Neuronal stem cell (in vitro differentiated cells): ENCODE measurements around the gene HPS5.

Experiments
- DNase-seq: peaks from one replicate; pipeline ENCODE4 v3.0.0-alpha.2; 2013; ENCODE audit warnings: low spot score
- H2AFZ ChIP-seq: one replicate; pipeline ENCODE4 v1.6.1; 2013; ENCODE audit warnings: mild to moderate bottlenecking, low read length, inconsistent platforms
- H2AK5ac ChIP-seq: 2 replicates; pipeline ENCODE4 v1.6.1; 2013; ENCODE audit warnings: low read depth, mild to moderate bottlenecking, inconsistent platforms, low read length, moderate library complexity, mixed read lengths
- H2BK120ac ChIP-seq: 2 replicates; pipeline ENCODE4 v1.6.1; 2013; ENCODE audit warnings: low read depth, mild to moderate bottlenecking, inconsistent platforms, low read length, moderate library complexity, mixed read lengths
- H2BK12ac ChIP-seq: one replicate; pipeline ENCODE4 v1.6.1; 2013; ENCODE audit warnings: low read length, inconsistent platforms
- H2BK15ac ChIP-seq: 2 replicates; pipeline ENCODE4 v1.6.1; 2013; ENCODE audit warnings: mild to moderate bottlenecking, low read length, inconsistent platforms, mixed read lengths
- H2BK5ac ChIP-seq: one replicate; pipeline ENCODE4 v1.6.1; 2013; ENCODE audit warnings: inconsistent platforms, mild to moderate bottlenecking, low read length, moderate library complexity
- H3K14ac ChIP-seq: one replicate; pipeline ENCODE4 v1.6.1; 2013; ENCODE audit warnings: low read length, inconsistent platforms
- H3K18ac ChIP-seq: 2 replicates; pipeline ENCODE4 v1.6.1; 2013; ENCODE audit warnings: low read length, inconsistent platforms
- H3K23ac ChIP-seq: 2 replicates; pipeline ENCODE4 v1.6.1; 2013; ENCODE audit warnings: low read depth, mild to moderate bottlenecking, mixed read lengths, low read length, inconsistent platforms; ENCODE audit not compliant: poor library complexity
- H3K27ac ChIP-seq: replicated peaks from 3 replicates; pipeline ENCODE4 v1.5.1; 2013; ENCODE audit warnings: low read length, inconsistent platforms
- H3K27me3 ChIP-seq, 3 experiments: 2 replicates each; pipeline ENCODE4 v1.6.1; 2013; ENCODE audit warnings: low read length in 3 of 3, mild to moderate bottlenecking in 2 of 3, inconsistent platforms in 1 of 3, low read depth in 1 of 3, mixed read lengths in 1 of 3, moderate library complexity in 1 of 3; ENCODE audit not compliant: control insufficient read depth in 3 of 3, insufficient read depth in 3 of 3
- H3K36me3 ChIP-seq, 2 donors: replicated peaks in 1 of 2; 2 replicates each; pipeline ENCODE4 v1.6.1; 2013; ENCODE audit warnings: low read length in 2 of 2; ENCODE audit not compliant: control insufficient read depth in 2 of 2, insufficient read depth in 2 of 2
- H3K4ac ChIP-seq: 2 replicates; pipeline ENCODE4 v1.6.1; 2013; ENCODE audit warnings: inconsistent platforms, mild to moderate bottlenecking, low read length, moderate library complexity
- H3K4me1 ChIP-seq, 2 donors: 1 replicate in 1 of 2; 2 replicates in 1 of 2; pipeline ENCODE4 v1.6.1; 2013; ENCODE audit warnings: low read length in 2 of 2, low read depth in 1 of 2; ENCODE audit not compliant: control insufficient read depth in 2 of 2, insufficient read depth in 1 of 2
- H3K4me2 ChIP-seq: one replicate; pipeline ENCODE4 v1.6.1; 2013; ENCODE audit warnings: mild to moderate bottlenecking, low read length, inconsistent platforms; ENCODE audit not compliant: insufficient read depth, poor library complexity, severe bottlenecking
- H3K4me3 ChIP-seq, 2 donors: 2 replicates each; pipeline ENCODE4 v1.5.1; 2013; ENCODE audit warnings: low read length in 2 of 2, mild to moderate bottlenecking in 2 of 2, inconsistent platforms in 1 of 2, moderate library complexity in 1 of 2
- H3K79me1 ChIP-seq: one replicate; pipeline ENCODE4 v1.6.1; 2013; ENCODE audit warnings: low read depth, mild to moderate bottlenecking, inconsistent platforms, low read length, moderate library complexity
- H3K9ac ChIP-seq: one replicate; pipeline ENCODE4 v1.6.1; 2013; ENCODE audit warnings: mild to moderate bottlenecking, low read depth, low read length, inconsistent platforms; ENCODE audit not compliant: poor library complexity
- H3K9me3 ChIP-seq, 2 donors: replicated peaks in 1 of 2; 2 replicates each; pipeline versions ENCODE3 to v1.6.1; 2013; ENCODE audit warnings: low read length in 2 of 2, mild to moderate bottlenecking in 2 of 2, inconsistent platforms in 1 of 2, low read depth in 1 of 2, mixed read lengths in 1 of 2, moderate library complexity in 1 of 2; ENCODE audit not compliant: control insufficient read depth in 2 of 2, insufficient read depth in 1 of 2
- H4K8ac ChIP-seq: one replicate; pipeline ENCODE4 v1.6.1; 2013; ENCODE audit warnings: low read depth, mild to moderate bottlenecking, inconsistent platforms, low read length, moderate library complexity
- H4K91ac ChIP-seq: one replicate; pipeline ENCODE4 v1.6.1; 2013; ENCODE audit warnings: low read length, low read depth, mild to moderate bottlenecking, inconsistent platforms; ENCODE audit not compliant: poor library complexity
- WGBS, 2 donors: extraction: QIAGEN DNeasy Blood & Tissue Kit; methylation state at CpG; one replicate each; pipeline ENCODE4 v1.1.7; 2013; ENCODE audit warnings: missing lambda C conversion rate in 2 of 2, mixed read lengths in 1 of 2; ENCODE audit not compliant: insufficient read length in 2 of 2, insufficient replicate concordance in 1 of 2; ENCODE audit errors: extremely low coverage in 2 of 2; 5-methylcytosine and 5-hydroxymethylcytosine counted together

The HPS5 gene

DNA sequence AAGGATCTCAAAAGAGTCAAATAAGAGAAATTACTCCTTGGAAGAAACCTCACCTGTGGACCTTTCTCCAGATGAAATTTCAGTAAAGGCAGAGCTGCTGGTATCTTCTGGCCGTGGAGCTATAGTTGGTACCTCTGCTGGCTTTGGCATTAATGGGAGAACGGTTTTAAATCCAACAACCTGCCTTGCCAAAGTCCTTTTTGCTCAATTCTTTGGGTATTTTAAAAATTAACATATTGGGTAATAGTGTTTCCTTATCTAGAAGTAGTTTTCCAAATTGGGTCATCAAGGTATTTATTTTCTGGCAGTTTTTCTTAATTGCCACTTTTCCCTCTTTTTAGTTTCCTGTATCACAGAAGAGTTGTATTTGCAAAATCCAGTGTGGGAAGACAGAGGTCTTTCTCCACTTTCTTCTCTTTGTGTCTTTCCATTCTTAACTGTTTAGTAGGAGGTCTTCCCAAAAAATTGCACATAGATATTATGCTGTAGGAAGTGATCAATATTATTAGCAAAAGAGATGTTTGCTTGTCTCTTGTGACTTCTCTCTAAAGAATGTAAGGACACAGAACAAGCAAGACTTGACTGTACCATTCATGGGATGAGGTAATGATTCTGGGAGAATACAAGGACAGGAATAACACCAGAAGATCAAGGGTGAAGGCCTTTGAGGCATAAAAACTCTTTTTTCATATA, 85.1 kb downstream of the HPS5 start, which contains the start of gene SAA4:
Gene SAA4, minus strand, starts transcription at position 139 of the 693 bp plus-strand sequence. CDS start 876 bp downstream, outside the sequence.
- Histone ChIP-seq H3K23ac (no peak within 1 kb of the TSS), H3K14ac (no peak within 1 kb of the TSS), H2BK12ac (no peak within 1 kb of the TSS), H4K8ac (no peak within 1 kb of the TSS), H3K4ac (no peak within 1 kb of the TSS), H3K27ac (no peak within 1 kb of the TSS), H3K4me3 (no peak within 1 kb of the TSS), H2BK15ac (no peak within 1 kb of the TSS), H3K18ac (no peak within 1 kb of the TSS), H2BK120ac (no peak within 1 kb of the TSS), H3K4me1 (no peaks in the 10 kb centered on the region), H2BK5ac (no peak within 1 kb of the TSS), H2AK5ac (no peak within 1 kb of the TSS), H3K27me3 (peaks cover 0 to 18% (median 0%) of the 10 kb centered on the region in 3 experiments), H3K4me2 (no peak within 1 kb of the TSS), H3K9ac (no peak within 1 kb of the TSS), H4K91ac (no peak within 1 kb of the TSS), H3K79me1 (no peaks in the 10 kb centered on the region), H3K36me3 (no peaks in the 10 kb centered on the region), H3K9me3 (no peaks in the 10 kb centered on the region), H2AFZ (no peak within 1 kb of the TSS)
- WGBS, 2 donors = no CpG with 5 or more reads among the region's 2 CpGs
- DNase-seq = no peak

DNA sequence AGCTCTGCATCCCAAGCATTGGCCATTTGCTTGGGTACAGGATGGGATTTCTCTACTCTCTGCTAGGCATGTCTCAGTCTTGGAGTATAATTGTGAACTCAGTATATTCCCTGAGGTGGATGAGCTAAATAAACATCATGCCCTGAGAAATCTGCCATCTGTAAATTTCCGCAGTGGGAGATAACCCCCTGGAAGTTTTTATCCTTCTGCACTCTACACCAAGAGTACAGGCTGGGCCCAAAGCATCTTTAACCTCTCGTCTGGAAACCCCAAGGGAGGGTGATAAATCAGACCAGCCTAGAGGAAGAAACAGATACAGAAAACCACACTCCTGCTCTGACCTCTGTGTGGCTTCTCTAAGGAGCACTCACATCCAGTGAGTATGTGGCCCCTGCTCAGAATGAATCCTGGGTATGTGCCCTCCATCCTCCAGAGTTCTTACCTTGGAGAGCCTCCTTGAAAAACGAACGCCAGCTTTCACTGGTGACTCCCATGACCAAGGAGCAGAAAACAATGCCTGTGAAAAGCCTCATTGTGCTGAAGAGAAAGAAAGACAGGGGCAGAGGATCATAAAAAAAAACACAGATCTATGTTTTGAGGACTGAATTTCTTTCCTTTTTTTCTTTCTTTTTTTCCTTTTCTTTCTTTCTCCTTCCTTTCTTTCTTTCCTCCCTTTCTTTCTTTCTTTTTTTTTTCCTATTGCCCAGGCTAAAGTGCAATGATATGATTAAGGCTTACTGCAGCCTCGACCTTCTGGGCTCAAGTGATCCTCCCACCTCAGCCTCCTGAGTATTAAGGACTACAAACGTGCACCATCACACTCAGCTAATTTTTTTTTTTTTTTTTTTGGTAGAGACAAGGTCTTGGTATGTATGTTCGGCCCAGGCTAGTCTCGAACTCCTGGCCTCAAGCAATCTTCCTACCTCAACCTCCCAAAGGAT, 86.3 kb downstream of the HPS5 start:
- Histone ChIP-seq H3K18ac (no peak overlapping the region), H3K4me3 (no peak overlapping the region), H2AK5ac (no peak overlapping the region), H3K4ac (no peak overlapping the region), H3K27ac (no peak overlapping the region), H3K36me3 (no peaks in the 10 kb centered on the region), H4K91ac (no peak overlapping the region), H4K8ac (no peak overlapping the region), H3K79me1 (no peaks in the 10 kb centered on the region), H3K9ac (no peak overlapping the region), H2BK120ac (no peak overlapping the region), H3K23ac (no peak overlapping the region), H3K27me3 (peaks cover 0 to 18% (median 0%) of the 10 kb centered on the region in 3 experiments), H3K4me1 (no peaks in the 10 kb centered on the region), H3K9me3 (no peaks in the 10 kb centered on the region), H3K14ac (no peak overlapping the region), H2BK5ac (no peak overlapping the region), H2BK15ac (no peak overlapping the region), H2BK12ac (no peak overlapping the region), H3K4me2 (no peak overlapping the region), H2AFZ (no peak overlapping the region)
- no CpG with 5 or more reads among the region's 8 CpGs for WGBS, 2 donors
- no peak for DNase-seq

DNA sequence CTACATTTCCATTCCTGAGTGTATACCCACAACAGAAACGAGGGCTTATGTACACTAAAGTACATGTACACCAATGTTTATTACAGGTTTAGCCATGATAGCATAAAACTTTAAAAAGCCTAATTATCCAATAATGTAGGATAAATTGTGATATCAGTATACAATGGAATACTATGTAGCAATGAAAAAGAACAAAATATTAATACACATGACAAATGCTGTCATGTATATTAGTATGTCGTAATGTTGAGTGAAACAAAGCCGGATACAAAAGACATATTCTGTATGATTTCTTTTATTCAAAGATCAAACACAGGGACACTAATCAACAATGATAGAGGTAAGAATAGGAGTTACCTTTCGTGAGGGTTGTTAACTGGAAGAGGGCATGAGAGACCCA, 88.0 kb downstream of the HPS5 start:
- no peak overlapping the region for H2BK15ac ChIP-seq
- H3K14ac ChIP-seq = no peak overlapping the region
- DNase-seq = no peak
- peaks cover 0 to 14% (median 0%) of the 10 kb centered on the region in 3 experiments for H3K27me3 ChIP-seq
- H3K4me2 ChIP-seq = no peak overlapping the region
- no peaks in the 10 kb centered on the region for H3K4me1 ChIP-seq
- no peak overlapping the region for H3K4ac ChIP-seq
- no peak overlapping the region for H4K91ac ChIP-seq
- no peak overlapping the region for H3K9ac ChIP-seq
- H2BK12ac ChIP-seq = no peak overlapping the region
- no peak overlapping the region for H2AK5ac ChIP-seq
- no peak overlapping the region for H4K8ac ChIP-seq
- no peak overlapping the region for H2BK5ac ChIP-seq
- no peak overlapping the region for H2AFZ ChIP-seq
- no peaks in the 10 kb centered on the region for H3K36me3 ChIP-seq
- no peak overlapping the region for H2BK120ac ChIP-seq
- no peak overlapping the region for H3K27ac ChIP-seq
- WGBS, 2 donors = no CpG with 5 or more reads among the region's 4 CpGs
- H3K4me3 ChIP-seq = no peak overlapping the region
- no peak overlapping the region for H3K18ac ChIP-seq
- no peak overlapping the region for H3K23ac ChIP-seq
- no peaks in the 10 kb centered on the region for H3K79me1 ChIP-seq
- no peaks in the 10 kb centered on the region for H3K9me3 ChIP-seq

DNA sequence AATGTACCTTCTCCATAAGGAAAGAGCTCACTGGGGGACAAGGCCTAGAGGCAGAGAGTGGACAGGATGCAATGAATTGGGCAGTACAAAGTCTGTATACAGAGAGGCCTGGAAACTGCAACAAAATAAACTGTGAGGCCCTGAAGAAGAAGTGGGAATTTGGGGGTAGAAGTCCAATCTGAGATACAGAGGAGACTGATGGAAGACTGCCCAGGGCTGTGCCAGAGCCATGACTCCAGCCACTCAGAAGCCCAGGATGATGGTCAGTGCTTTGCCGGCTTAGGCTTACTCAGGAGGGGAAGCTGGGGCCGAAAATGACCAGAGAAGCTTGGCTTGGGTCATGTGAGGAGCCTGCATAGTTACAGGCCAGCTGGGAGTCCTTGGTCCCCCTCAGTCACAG, 91.1 kb downstream of the HPS5 start:
- Histone ChIP-seq H2BK120ac (no peak overlapping the region), H3K18ac (no peak overlapping the region), H3K4me2 (no peak overlapping the region), H3K4me3 (no peak overlapping the region), H4K8ac (no peak overlapping the region), H3K9me3 (no peaks in the 10 kb centered on the region), H3K27ac (no peak overlapping the region), H3K27me3 (peaks cover 0 to 6% (median 0%) of the 10 kb centered on the region in 3 experiments), H3K79me1 (no peaks in the 10 kb centered on the region), H2AK5ac (no peak overlapping the region), H3K9ac (no peak overlapping the region), H3K14ac (no peak overlapping the region), H2BK15ac (no peak overlapping the region), H3K36me3 (no peaks in the 10 kb centered on the region), H3K4me1 (no peaks in the 10 kb centered on the region), H2BK5ac (no peak overlapping the region), H2BK12ac (no peak overlapping the region), H4K91ac (no peak overlapping the region), H3K23ac (no peak overlapping the region), H3K4ac (no peak overlapping the region), H2AFZ (no peak overlapping the region)
- WGBS, 2 donors = no CpG with 5 or more reads among the region's 2 CpGs
- no peak for DNase-seq
